ENCODE data around the gene ACSM5. TPM values are rescaled to one million over a fixed set of nuclear protein-coding genes. Genes with fewer than 3 reads are reported as not detected.
"Not testable (repeated sequence)": the region's sequence is repeated elsewhere in the genome, so short reads cannot be mapped to it uniquely, and the experiment has no call there.

The ACSM5 gene
- total RNA-seq, 1 donor from 2014 or later = 0.12 TPM

DNA sequence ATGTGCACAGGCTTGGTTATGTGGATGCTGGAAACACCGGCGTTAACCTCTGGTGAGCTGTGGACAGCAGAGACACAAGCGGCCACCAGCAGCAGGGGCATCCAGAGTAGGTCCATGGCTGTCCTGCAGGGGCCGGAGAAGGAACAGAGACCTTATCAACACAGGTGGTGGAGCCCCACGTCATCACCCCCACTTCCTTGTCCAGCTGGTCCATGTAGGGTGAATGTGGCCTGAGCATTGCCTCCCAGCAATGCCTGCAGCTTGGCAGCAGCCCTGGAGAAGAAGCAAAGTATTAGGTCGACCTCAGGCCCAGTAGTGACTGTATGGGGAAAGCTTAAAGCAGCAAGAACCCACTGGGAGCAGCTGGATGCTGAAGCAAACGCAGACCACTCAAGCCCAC, 10.1 kb upstream of the ACSM5 start:
- ATAC-seq = no peak

DNA sequence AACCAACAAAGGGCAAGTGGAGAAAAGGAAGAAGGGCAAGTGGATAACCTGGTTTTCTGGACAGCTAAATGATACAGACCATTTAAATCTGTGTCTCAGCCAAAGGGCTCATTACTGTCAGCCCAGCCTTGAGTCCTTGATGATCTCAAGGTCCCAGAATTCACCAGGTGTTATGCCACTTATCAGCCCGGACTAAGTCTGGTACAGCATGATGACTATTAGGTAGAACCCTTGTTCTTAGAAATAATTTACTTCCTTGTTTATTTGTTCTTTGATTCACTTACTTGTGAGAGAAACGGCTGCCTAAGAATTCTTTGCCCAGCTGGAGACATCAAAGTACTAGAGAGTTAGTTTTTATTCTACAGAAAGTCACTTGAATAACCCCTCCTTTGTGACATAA, 8.3 kb upstream of the ACSM5 start:
- no peak for ATAC-seq

DNA sequence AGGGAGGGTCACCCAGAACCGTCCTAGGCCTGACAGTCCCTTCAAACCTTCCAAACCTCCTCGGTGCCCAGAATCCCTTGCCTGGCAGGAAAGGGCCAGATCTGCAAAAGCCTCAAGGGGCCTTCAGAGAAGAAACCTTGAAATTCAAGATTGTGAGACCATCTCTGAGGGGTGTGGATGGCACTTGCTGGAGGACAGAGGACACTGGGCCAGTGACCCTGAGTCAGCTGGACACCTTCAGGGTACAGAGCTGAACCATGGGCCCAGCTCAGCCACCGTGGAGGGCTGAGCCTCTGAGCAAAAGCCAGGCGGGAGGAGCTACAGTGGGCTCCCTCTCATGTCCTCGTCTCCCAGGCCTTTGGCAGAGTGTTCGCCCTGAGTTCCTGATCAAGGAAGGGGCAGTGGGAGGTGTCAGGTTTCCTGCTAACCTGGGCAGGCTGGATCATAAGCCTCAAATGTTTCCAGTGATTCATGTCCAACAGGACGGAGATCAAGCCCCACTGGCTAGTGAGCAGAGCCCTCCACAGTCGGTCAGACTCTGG, 7.8 kb upstream of the ACSM5 start:
- no peak for ATAC-seq

DNA sequence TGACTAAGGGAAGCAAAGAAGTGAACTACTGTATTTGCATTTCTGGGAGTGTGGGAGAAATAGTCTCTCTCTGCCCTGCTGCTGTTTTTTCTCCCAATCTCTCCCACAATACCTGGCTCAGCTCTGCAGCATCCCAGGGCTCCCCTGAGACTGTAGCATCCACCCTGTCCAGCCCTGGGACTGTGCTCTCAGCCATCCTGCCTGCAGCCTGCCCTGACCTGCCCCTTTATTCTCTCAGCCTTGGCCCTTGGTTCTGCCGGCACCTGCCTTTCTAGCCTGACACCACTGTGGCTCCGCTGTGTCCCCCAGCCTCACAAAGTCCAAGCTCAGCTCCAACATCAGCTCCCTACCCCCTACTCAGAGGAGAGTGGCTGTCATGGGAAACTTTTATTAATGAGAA, 6.7 kb upstream of the ACSM5 start:
- no peak for ATAC-seq

DNA sequence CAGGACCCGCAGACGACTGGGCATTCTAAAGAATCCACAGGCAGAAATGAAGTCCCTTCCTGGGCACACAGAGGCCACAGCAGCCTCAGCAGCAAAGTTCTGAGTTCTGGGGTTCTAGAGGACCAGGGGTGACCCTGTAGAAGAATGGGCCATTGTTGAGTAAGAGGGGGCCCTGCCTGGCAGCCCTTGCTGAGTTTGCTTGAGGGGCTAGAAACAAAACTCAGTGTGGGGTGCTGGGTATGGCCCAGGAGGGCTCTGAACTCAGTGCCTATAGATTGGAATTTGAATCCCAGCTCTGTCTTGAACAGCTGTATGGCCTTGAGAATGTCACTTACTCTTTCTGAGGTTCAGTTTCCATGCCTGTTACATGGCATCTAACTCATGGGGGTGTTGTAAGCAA, 4.7 kb upstream of the ACSM5 start, which contains the start of gene PDILT:
PDILT (minus strand) TSS at position 101 of the 400 bp plus-strand sequence. CDS start 5,437 bp downstream, outside the sequence.
- ATAC-seq = no peak

DNA sequence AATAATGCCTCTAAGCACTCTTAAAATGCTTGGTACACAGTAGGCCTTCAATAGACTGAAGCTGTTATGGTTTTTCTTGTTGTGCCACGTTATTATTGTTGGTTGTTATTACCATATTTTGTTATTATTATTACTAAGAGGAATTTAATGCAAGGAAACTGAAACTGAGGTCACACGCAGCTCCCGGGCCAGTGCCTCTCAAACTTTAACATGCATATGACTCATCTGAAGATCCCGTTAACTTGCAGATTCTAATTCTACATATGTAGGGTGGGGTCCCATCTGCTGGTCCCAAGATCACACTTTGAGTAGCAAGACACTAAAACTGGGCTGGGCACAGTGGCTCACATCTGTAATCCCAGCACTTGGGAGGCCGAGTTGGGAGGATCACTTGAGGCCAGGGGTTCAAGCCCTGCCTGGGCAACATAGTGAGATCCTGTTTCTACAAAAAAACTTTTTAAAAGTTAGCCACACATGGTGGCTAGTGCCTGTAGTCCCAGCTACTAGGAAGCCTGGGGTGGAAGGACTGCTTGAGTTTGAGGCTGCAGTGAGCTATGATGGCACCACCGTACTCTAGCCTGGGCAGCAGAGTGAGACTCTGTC, 888 bp downstream of the ACSM5 start:
- ATAC-seq = no peak

DNA sequence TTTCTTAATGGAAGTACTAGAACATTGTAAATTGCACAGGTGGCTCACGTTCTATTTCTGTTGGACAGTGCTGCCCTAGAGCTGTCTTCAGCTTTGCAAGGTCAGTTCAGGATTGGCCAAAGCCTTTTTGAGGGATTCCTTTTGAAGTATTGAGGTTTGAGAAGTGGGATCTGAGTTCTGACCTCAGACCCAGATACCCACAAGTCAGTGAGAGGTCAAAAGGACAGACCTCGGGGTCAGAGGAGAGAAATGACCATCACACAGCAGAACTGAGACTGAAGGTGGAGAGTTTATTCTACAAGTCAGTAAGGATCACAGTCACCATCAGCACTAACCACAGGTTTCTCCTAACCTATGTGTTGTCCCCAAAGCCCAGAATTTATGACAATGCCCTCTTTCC, 1.7 kb downstream of the ACSM5 start:
- ATAC-seq = no peak

DNA sequence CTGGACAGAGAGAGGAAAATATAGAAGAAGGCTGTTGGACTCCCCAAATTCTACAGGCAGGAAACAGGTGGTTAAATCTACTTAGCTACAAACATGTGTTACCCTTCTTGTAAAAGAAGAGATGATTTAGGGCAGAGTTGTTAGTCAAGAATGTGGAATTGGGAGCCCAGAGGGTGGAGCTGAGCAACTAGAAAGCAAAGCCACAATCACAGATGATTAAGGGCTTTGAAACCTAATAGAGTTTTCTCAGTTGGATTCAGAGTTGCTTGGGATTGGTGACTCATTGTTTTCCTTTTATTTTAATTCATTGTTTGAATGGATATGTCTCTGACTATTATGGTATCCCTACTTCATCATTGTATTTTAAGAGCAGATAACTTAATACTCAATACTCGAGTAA, 6.2 kb downstream of the ACSM5 start:
- no peak for ATAC-seq

DNA sequence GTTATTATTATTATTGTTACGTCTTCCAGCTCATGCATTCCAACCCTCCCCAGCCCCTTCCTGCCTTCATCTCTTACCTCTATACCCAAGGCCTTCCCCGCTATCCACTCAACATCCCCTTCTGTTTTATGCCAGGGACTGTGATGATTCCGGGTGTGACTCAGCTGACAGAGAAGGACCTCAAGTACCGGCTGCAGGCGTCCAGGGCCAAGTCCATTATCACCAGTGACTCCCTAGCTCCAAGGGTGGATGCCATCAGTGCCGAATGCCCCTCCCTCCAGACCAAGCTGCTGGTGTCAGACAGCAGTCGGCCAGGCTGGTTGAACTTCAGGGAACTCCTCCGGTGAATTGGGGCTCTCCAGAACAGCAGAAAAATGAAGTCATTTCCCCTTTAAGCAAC, 9.8 kb downstream of the ACSM5 start:
- ATAC-seq = not testable (repeated sequence)

DNA sequence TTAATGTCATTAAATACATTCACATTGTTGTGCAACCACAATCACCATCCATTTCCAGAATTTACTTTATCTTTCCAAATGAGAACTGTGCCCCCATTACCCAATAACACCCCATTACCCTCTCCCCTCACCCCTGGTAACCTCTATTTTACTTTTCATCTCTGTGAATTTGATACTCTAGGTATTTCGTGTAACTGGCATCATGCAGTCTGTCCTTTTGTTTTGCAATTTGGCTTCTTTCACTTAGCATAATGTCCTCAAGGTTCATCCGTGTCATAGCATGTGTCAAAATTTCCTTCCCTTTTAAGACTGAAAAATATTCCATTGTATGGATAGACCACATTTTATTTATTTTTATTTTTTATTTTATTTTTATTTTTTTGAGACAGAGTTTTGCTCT, 12.4 kb downstream of the ACSM5 start:
- not testable (repeated sequence) for ATAC-seq

DNA sequence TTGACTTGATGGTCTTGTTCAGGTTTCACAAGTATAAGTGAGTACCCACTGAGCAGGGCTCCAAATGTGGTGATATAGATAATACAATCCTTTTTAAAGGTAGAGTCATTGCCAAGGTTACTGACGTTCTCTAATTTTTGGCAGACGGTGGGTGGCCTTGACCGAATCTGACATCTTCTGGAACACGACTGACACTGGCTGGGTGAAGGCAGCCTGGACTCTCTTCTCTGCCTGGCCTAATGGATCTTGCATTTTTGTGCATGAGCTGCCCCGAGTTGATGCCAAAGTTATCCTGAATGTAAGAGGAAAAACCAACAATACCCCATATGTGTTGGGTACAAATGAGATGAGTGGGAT, 14.4 kb downstream of the ACSM5 start:
- ATAC-seq = not testable (repeated sequence)

DNA sequence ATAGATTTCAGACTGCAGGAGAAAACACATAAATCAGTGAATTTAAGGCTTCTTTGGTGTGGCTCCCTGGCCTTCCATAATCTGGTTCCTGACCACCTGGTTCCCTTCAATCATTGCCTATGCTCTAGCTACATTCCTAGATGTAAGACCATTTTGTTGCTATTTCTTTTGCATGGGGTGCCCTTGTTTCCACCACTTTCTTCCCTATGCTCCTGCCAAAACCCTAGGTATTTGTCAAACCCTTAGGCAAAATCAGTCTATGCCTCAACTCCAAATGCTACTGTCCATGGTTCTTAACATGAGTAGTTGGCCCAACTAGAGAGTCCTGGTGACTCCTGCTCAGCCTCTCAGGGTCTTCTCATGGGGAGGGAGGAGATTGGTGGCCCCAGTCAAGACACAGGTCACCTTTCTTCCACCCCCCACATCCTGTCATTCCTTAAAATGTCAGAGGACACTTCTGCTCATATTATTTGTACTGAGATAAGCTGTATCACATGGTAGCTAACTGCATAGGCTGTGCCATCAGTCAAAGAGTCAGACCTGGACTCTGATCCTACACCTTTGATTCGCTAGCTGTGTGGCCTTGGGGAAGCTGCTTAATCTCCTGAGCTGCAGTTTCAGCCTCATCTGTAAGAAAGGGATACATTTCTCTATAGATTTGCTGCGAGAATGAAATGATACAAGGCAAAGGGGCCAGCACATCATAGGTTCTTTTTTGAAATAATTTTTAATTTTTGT, 15.0 kb downstream of the ACSM5 start:
- ATAC-seq = no peak

DNA sequence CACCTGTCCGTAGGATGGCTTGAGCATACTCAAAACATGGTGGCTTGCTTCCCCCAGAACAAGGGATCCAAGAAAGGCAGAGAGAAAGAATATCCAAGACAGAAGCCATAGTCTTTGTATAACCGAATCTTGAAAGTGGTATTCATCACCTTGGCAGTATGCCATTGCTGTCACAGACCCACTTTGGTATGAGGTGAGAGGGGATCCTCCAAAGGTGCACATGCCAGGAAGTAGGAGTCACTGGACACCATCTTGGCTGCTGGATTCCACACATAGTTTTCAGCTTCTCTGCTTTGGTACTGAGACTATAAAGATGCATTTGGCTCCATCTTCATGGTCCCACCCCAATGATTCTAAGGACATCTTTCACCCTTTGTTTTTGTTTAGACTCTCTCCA, 18.1 kb downstream of the ACSM5 start:
- ATAC-seq = not testable (repeated sequence)

DNA sequence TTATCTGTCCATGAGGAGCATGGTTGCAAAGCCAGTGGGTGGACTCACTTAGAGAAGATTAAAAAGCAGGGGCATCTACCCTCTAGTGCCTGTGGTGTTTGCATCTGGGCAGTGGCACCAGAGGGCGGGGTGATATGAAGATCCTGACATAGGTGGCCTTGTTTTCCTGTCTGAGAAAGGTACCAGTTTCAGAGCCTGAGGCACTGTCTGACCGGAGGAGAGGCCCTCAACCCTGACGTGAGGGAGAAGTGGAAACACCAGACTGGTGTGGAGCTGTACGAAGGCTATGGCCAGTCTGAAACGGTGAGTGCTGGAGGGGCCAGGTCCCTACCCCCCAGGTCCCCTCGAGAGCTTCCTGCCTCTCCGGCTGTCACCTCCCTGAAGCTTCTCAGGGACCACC, 20.2 kb downstream of the ACSM5 start:
- ATAC-seq = not testable (repeated sequence)

DNA sequence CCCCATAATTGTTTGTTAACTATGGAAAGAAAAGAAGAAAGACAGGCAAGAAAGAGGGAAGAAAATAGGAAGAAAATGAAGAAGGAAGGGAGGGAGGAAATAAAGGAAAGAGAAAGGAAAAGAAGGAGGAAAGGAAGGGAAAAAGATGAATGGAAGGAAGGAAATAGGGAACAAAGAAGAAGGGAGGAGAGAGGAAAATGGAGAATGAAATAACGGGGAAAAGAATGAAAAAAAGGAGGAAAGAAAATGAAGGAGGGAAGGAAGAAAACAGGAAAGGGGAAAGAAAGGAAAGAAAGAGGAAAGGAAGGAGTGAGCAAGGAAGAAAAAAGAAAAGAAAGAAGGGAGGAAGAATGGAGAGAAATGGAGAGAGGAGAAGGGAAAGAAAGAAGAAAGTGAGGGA, 21.1 kb downstream of the ACSM5 start:
- ATAC-seq = not testable (repeated sequence)

DNA sequence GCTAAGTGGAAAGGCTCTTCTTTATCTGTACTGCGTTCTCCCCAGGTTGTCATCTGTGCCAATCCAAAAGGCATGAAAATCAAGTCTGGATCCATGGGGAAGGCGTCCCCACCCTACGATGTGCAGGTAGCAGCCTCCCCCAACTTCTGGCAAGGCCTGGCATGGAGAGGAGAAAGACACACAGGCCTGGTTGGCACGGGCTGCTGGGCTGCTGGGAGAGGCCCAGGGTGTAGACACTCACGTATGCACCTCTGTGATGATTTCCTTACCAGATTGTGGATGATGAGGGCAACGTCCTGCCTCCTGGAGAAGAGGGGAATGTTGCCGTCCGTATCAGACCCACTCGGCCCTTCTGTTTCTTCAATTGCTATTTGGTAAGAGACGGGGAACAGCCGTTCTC, 21.6 kb downstream of the ACSM5 start:
- no peak for ATAC-seq

DNA sequence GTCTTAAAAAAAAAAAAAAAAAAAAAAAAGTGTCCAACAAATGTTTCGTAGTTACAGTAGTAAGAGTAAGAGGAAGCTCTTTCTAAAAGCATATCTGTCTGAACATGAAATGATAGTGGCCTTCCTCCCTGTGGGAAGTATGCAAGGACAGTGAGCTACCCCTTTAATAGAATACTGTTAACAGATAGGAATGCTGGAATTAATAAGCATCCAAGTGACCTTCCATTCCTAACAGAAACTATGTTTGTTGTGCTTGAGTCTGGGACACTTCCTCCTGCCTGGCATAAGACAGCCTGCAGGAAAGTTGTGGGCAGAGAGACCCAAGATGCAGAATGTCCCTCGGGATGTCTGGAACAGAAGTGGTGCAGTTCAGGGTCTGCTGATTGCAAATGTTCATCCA, 29.6 kb downstream of the ACSM5 start:
- not testable (repeated sequence) for ATAC-seq

DNA sequence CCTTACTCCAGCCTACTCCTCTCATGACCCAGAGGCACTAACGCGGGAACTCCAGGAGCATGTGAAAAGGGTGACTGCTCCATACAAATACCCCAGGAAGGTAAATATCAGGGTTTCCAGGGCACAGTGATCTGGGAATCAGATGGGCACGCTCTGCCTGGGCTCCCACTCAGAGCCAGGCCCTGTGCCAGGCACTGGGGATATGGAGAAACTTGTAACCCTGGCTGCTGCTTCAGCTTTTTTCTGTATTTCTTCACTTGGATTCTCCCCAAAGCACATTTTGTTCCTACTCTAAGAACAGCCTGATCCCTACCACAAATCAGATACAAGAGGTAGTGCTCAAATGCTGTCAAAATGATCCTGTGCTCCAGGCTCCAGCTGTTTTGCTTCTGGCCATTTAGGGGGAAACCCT, 30.5 kb downstream of the ACSM5 start:
- ATAC-seq = not testable (repeated sequence)

DNA sequence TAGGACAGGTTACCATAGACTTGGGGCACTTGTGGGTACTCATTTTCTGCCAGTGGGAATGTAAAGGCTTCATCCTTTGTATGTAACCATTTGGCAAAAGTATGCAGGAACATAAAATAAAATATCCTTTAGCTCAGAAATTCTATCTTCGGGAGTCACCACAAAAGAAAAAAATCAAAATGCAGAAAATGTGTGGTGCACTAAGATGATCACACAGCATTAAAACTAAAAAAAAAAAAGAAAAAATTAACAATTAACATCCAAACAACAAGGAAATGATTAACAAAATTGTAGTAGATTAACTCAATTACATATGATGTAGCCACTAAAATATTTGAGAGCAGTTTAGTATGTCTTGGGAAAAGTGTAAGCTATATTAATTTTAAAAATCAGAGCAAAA, 31.4 kb downstream of the ACSM5 start:
- not testable (repeated sequence) for ATAC-seq

DNA sequence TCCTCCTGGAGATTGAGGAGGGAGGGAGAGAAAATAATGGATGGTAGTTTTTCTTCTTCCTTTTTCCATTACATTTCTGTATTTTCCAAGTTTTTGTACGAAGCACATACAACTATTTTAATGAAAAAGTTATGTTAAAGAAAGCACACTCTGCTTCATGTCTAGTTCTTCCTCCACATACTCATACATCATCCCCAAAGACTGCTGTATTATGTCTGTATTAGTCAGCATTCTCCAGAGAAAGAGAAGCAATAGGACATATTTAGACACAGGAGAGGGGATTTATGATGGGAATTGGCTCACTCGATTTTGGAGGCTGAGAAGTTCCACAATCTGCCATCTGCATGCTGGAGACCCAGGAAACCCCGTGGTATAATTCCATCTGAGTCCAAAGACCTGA, 31.9 kb downstream of the ACSM5 start:
- ATAC-seq = no peak

DNA sequence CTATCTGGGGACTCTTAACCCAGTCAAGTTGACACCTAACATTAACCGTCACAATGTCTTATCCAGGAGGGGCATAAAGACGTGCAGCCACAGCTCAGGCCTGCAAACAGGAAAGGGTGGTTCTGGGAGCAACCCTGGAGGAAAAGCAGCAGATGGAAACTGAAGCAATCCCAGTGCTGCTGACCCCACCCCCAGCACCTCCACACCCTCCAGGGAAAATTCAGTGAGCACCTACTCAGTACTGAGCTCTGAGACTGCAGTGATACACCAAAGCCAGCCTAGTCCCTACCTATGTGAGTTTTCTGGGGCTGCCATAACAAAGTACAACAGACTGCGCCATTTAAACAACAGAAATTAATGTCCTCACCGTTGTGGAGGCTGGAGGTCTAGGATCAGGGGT, 32.5 kb downstream of the ACSM5 start:
- not testable (repeated sequence) for ATAC-seq

DNA sequence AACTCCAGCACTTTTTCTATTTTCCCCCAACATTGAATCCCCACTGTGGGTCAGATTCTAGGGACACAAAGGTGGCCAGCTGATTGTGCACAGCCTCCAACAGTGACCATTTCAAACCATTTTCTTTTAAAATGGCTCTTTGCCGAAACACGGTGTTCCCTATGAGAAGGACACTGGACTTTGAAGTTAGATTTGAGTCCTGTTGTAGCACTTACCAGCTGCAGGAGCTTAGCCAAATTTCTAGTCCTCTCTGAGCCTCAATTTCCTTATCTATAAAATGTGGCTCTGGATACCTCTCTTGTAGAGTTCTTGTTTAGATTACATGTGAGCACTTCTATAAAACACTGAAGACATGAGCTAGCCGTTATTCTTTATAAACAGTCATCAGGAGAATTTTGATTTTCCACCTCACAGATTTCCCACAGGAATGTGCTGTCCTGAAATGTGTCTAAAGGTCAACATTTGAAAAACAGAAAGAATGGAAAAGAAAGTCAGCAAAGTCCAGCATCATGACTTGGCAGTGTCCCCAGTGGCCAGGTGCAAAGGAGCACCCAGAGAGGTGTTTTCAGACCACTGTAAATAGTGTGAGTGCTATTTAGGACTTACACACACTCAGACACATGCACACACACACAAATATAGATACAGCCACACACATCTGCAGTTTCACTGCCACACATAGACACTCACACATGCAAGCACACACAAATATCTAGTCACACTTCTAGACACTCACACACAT, 37.5 kb downstream of the ACSM5 start:
- ATAC-seq = not testable (repeated sequence)

DNA sequence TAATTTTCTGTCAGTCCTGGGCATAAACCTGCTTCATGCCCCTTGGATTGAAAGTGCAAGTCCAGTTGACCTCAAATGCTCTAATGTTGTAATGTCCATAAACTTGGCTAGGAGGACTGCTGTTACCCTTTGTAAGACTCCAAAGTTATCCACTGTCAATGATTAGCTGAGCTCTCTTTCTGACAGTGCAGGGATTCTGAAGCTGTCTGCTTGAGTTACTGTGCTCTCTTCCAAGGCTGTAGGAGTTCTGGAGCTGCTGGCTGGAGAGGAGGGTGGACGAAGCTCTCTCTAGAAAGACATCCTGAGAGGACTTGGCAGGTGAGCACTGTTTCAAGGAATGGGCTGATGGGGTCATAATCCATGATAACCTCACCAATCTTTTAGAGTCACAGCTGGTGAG, 42.0 kb downstream of the ACSM5 start, which contains the start of gene ACSM2A:
ACSM2A (plus strand) TSS at position 158 of the 400 bp plus-strand sequence. CDS start 8,594 bp downstream, outside the sequence.
- not testable (repeated sequence) for ATAC-seq

Measured in esophagus mucosa (tissue), 1 donor.